ENCODE measurements around the gene PIK3R5. TPM values are rescaled to one million over a fixed set of nuclear protein-coding genes. Genes with fewer than 3 reads are reported as not detected.

The PIK3R5 gene
- total and polyA plus RNA-seq, 12 donors = 0.66 to 10.1 (median 2.2) TPM

- TF ChIP-seq, protein P1, sequence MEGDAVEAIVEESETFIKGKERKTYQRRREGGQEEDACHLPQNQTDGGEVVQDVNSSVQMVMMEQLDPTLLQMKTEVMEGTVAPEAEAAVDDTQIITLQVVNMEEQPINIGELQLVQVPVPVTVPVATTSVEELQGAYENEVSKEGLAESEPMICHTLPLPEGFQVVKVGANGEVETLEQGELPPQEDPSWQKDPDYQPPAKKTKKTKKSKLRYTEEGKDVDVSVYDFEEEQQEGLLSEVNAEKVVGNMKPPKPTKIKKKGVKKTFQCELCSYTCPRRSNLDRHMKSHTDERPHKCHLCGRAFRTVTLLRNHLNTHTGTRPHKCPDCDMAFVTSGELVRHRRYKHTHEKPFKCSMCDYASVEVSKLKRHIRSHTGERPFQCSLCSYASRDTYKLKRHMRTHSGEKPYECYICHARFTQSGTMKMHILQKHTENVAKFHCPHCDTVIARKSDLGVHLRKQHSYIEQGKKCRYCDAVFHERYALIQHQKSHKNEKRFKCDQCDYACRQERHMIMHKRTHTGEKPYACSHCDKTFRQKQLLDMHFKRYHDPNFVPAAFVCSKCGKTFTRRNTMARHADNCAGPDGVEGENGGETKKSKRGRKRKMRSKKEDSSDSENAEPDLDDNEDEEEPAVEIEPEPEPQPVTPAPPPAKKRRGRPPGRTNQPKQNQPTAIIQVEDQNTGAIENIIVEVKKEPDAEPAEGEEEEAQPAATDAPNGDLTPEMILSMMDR (IDR thresholded peaks at IDR 0.05) = no peak
- intact Hi-C loops (cut with DNase I) = no loop called here
- Histone ChIP-seq H3K9me3 (no peaks in the 10 kb centered on the region), H3K36me3 (peaks cover 0 to 27% (median 0%) of the 10 kb centered on the region in 9 donors), H3K27ac (no peak overlapping the region), H3K27me3 (peaks cover 0 to 11% (median 5%) of the 10 kb centered on the region in 7 donors), H3K4me1 (peaks cover 0 to 13% (median 0%) of the 10 kb centered on the region in 9 donors), H3K4me3 (no peak overlapping the region)
- ATAC-seq (peak; percentile 7 to 74 (median 55)), DNase-seq (peak in 1 of 2 donors; percentile 31)
- WGBS, 2 donors = 31 to 36% methylated on average over 8 of the region's 8 CpGs
Measured at GRCh38 chr17:8837563-8838075, 127.9 kb downstream of the PIK3R5 start.

GRCh38 chr17:8836821-8837562 lies 128.5 kb downstream of the PIK3R5 start:
- H3K4me1 ChIP-seq = peaks cover 0 to 12% (median 0%) of the 10 kb centered on the region in 9 donors
- no peaks in the 10 kb centered on the region for H3K9me3 ChIP-seq
- H3K27ac ChIP-seq = no peak overlapping the region
- peaks cover 0 to 27% (median 0%) of the 10 kb centered on the region in 9 donors for H3K36me3 ChIP-seq
- DNase-seq = no peak
- 76 to 81% methylated on average over 13 to 15 of the region's 15 CpGs for WGBS, 2 donors
- TF ChIP-seq, protein P1 (IDR thresholded peaks at IDR 0.05) = no peak
- intact Hi-C loops (cut with DNase I) = no loop called here
- ATAC-seq = peak in 1 of 8 donors; percentile 50
- H3K4me3 ChIP-seq = no peak overlapping the region
- H3K27me3 ChIP-seq = peaks cover 0 to 14% (median 5%) of the 10 kb centered on the region in 7 donors

- H3K4me3 ChIP-seq = no peak overlapping the region
- H3K36me3 ChIP-seq = peaks cover 0 to 27% (median 0%) of the 10 kb centered on the region in 9 donors
- TF ChIP-seq, protein P1 (IDR thresholded peaks at IDR 0.05) = no peak
- no peaks in the 10 kb centered on the region for H3K9me3 ChIP-seq
- WGBS, 2 donors = 90 to 93% methylated on average over 6 of the region's 6 CpGs
- no peak for DNase-seq
- H3K27me3 ChIP-seq = peaks cover 0 to 14% (median 7%) of the 10 kb centered on the region in 7 donors
- H3K27ac ChIP-seq = no peak overlapping the region
- intact Hi-C loops (cut with DNase I) = no loop called here
- peaks cover 0 to 12% (median 0%) of the 10 kb centered on the region in 9 donors for H3K4me1 ChIP-seq
- no peak for ATAC-seq
Measured at GRCh38 chr17:8835631-8836364, 129.7 kb downstream of the PIK3R5 start.

GRCh38 chr17:8835106-8835505 lies 130.4 kb downstream of the PIK3R5 start:
- WGBS, 2 donors = 93% methylated on average over 14 of the region's 14 CpGs
- H3K4me3 ChIP-seq = no peak overlapping the region
- peaks cover 0 to 14% (median 7%) of the 10 kb centered on the region in 7 donors for H3K27me3 ChIP-seq
- no peak overlapping the region for H3K27ac ChIP-seq
- H3K36me3 ChIP-seq = peaks cover 0 to 27% (median 0%) of the 10 kb centered on the region in 9 donors
- no peak for ATAC-seq
- intact Hi-C loops (cut with DNase I) = no loop called here
- no peaks in the 10 kb centered on the region for H3K9me3 ChIP-seq
- H3K4me1 ChIP-seq = peaks cover 0 to 12% (median 0%) of the 10 kb centered on the region in 9 donors
- no peak for DNase-seq
- TF ChIP-seq, protein P1 (IDR thresholded peaks at IDR 0.05) = no peak
